Activated naive CD4-positive, alpha-beta T cell treated with anti-CD3 and anti-CD28 coated beads for 36 hours (primary cell): ENCODE results near the gene SYNPO2. TPM values are rescaled to one million over a fixed set of nuclear protein-coding genes. Genes with fewer than 3 reads are reported as not detected.
"Not testable (repeated sequence)": the region's sequence is repeated elsewhere in the genome, so short reads cannot be mapped to it uniquely, and the experiment has no call there.

Experiments used
- CTCF ChIA-PET: fragments of 350-600 bp; sonication (Branson Sonifier 250); formaldehyde crosslinking; loops from one replicate; lab custom pipeline; 2021; ENCODE audit warnings: antibody characterized with exemption; lab: Charles Lee
- DNase-seq: peaks from one replicate; pipeline ENCODE4 v3.0.0-alpha.2; 2020
- H3K27ac Mint-ChIP-seq: one replicate; pipeline ENCODE4 v1.8.0; 2021; ENCODE audit warnings: mild to moderate bottlenecking, mixed read lengths
- H3K27me3 Mint-ChIP-seq: one replicate; pipeline ENCODE4 v1.8.0; 2021; ENCODE audit warnings: low read depth, mixed read lengths
- H3K36me3 Mint-ChIP-seq: one replicate; pipeline ENCODE4 v1.8.0; 2021; ENCODE audit warnings: low read depth, mixed read lengths
- H3K4me1 Mint-ChIP-seq: one replicate; pipeline ENCODE4 v1.8.0; 2021; ENCODE audit warnings: low read depth, mixed read lengths
- H3K4me3 Mint-ChIP-seq: one replicate; pipeline ENCODE4 v1.8.0; 2021; ENCODE audit warnings: mild to moderate bottlenecking, moderate library complexity, mixed read lengths
- H3K9me3 Mint-ChIP-seq: one replicate; pipeline ENCODE4 v1.8.0; 2021; ENCODE audit warnings: mixed read lengths
- intact Hi-C: fragments of 100-400 bp; cut with micrococcal nuclease; formaldehyde crosslinking; loops from one replicate; pipeline ENCODE4 v1.15.1; 2023
- total RNA-seq, 2 experiments: library from RNA; stranded (reverse); gene quantifications; one replicate each; pipeline ENCODE4 v1.2.3, GENCODE V29; 2021

SYNPO2 gene
- total RNA-seq, 2 experiments from 2014 or later, result 0.14 TPM; not detected in 1

DNA sequence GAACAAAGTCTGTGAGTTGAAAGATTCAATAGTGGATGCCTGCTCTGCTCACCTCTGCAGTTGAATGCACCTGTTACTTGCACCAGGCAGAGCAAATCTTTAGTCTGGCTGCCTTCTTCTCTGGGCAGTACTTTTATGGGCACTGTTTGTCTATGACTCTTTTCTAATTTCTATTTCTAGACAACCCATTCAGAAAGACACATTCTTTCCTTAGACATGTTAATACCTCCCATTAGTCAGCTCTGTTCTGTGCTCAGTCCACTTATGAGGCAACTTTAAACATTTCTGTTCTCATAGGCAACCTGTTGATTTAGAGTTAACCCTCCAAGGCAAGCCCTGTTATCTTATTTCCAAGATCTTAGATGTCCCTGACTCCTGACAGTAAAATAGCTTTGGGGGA lies 108.9 kb downstream of the SYNPO2 start:
- no peaks in the 10 kb centered on the region for H3K27me3 Mint-ChIP-seq
- H3K4me3 Mint-ChIP-seq, result no peak overlapping the region
- H3K4me1 Mint-ChIP-seq, result no peaks in the 10 kb centered on the region
- CTCF ChIA-PET, result interaction anchor here (1.3 kb wide), 1 partner anchor 9 kb away, joined by 4 read pairs; no protein-coding TSS in a partner anchor
- H3K27ac Mint-ChIP-seq, result no peak overlapping the region
- no peak for DNase-seq
- H3K36me3 Mint-ChIP-seq, result no peaks in the 10 kb centered on the region
- no peaks in the 10 kb centered on the region for H3K9me3 Mint-ChIP-seq
- intact Hi-C loops, result no loop called here

- no peaks in the 10 kb centered on the region for H3K36me3 Mint-ChIP-seq
- H3K27me3 Mint-ChIP-seq, result peaks cover 2% of the 10 kb centered on the region
- H3K27ac Mint-ChIP-seq, result no peak overlapping the region
- CTCF ChIA-PET, result no interaction called here
- DNase-seq, result no peak
- no peaks in the 10 kb centered on the region for H3K4me1 Mint-ChIP-seq
- no peak overlapping the region for H3K4me3 Mint-ChIP-seq
- intact Hi-C loops, result no loop called here
- H3K9me3 Mint-ChIP-seq, result no peaks in the 10 kb centered on the region
Measured at GRCh38 chr4:118999919-119000318, 111.3 kb downstream of the SYNPO2 start.

DNA sequence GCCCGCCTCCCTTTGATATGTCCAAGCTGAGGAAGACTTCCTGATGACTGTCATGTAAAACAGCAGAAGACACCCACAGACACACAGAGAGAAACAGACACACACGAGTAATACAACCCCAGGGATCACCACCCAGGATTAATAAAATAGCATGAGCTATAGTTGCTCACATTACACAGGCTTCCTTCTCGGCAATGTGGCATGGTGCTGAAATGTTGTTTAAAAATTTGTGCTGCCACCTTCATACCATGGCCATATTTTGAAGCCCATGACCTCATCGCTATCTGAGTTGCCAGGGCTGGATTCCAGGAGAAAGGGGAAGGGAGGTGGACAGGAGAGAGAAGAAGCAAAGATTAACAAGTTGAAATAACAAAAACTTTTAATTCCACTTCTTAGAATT lies 111.7 kb downstream of the SYNPO2 start:
- intact Hi-C loops, result no loop called here
- DNase-seq, result no peak
- no peak overlapping the region for H3K27ac Mint-ChIP-seq
- H3K36me3 Mint-ChIP-seq, result no peaks in the 10 kb centered on the region
- no peaks in the 10 kb centered on the region for H3K4me1 Mint-ChIP-seq
- H3K27me3 Mint-ChIP-seq, result peaks cover 4% of the 10 kb centered on the region
- no peak overlapping the region for H3K4me3 Mint-ChIP-seq
- CTCF ChIA-PET, result no interaction called here
- H3K9me3 Mint-ChIP-seq, result no peaks in the 10 kb centered on the region

GRCh38 chr4:119002476-119002875 lies 113.8 kb downstream of the SYNPO2 start:
- no peaks in the 10 kb centered on the region for H3K36me3 Mint-ChIP-seq
- no peaks in the 10 kb centered on the region for H3K9me3 Mint-ChIP-seq
- no peaks in the 10 kb centered on the region for H3K4me1 Mint-ChIP-seq
- peaks cover 4% of the 10 kb centered on the region for H3K27me3 Mint-ChIP-seq
- no peak for DNase-seq
- no peak overlapping the region for H3K4me3 Mint-ChIP-seq
- CTCF ChIA-PET, result no interaction called here
- intact Hi-C loops, result no loop called here
- H3K27ac Mint-ChIP-seq, result no peak overlapping the region

DNA sequence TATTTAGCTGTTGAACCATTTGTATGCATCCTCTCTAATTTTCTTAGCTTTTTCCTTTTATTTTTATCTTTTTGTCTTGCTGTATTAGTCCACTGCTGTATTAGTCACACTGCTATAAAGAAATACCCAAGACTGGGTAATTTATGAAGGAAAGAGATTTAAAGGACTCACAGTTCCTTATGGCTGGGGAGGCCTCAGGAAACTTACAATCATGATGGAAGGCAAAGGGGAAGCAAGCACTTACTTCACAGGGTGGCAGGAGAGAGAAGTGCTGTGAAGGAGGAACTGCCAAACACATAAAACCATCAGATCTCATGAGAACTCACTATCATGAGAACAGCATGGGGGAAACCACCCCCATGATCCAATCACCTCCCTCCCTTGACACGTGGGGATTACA lies 114.3 kb downstream of the SYNPO2 start:
- H3K4me3 Mint-ChIP-seq, H3K9me3 Mint-ChIP-seq, DNase-seq, H3K27ac Mint-ChIP-seq, CTCF ChIA-PET, H3K4me1 Mint-ChIP-seq, intact Hi-C loops, H3K27me3 Mint-ChIP-seq, H3K36me3 Mint-ChIP-seq: not testable (repeated sequence)

GRCh38 chr4:119005928-119006460 lies 117.3 kb downstream of the SYNPO2 start:
- no peaks in the 10 kb centered on the region for H3K36me3 Mint-ChIP-seq
- DNase-seq, result no peak
- no peaks in the 10 kb centered on the region for H3K4me1 Mint-ChIP-seq
- CTCF ChIA-PET, result no interaction called here
- H3K4me3 Mint-ChIP-seq, result no peak overlapping the region
- peaks cover 4% of the 10 kb centered on the region for H3K27me3 Mint-ChIP-seq
- H3K9me3 Mint-ChIP-seq, result no peaks in the 10 kb centered on the region
- no peak overlapping the region for H3K27ac Mint-ChIP-seq
- intact Hi-C loops, result no loop called here

DNA sequence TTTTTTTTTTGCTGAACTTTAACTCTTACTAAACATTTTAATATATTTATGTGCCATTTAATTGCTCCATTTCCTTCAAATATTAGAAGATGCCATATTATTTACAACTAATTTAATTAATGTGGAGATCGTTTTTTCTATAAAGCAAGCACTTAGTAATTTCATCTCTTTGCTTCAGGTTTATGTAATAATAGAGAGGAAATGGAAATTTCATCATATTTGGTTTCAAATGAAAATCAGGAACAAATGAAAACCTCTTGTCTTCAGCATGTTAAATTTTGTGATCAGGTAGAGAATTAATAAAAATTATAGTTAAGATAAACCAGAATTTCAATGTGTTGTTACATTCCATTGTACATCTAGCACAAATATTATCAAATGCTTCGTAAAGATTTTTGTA lies 120.1 kb downstream of the SYNPO2 start:
- no peak for DNase-seq
- Mint-ChIP-seq H3K36me3 (no peaks in the 10 kb centered on the region), H3K4me3 (no peak overlapping the region), H3K27ac (no peak overlapping the region), H3K27me3 (peaks cover 2% of the 10 kb centered on the region), H3K4me1 (no peaks in the 10 kb centered on the region), H3K9me3 (no peaks in the 10 kb centered on the region)
- intact Hi-C loops, result no loop called here
- CTCF ChIA-PET, result interaction anchor here (1.2 kb wide), 1 partner anchor 27 kb away, joined by 3 read pairs; no protein-coding TSS in a partner anchor

DNA sequence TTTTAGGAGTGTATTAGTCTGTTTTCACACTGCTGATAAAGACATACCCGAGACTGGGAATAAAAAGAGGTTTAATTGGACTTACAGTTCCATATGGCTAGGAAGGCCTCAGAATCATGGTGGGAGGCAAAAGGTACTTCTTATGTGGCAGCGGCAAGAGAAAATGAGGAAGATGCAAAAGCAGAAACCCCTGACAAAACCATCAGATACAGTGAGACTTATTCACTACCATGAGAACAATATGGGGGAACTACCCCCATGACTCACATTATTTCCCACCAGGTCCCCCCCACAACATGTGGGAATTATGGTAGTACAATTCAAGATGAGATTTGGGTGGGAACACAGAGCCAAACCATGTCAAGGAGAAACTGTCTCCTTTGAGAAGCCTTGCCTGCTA lies 121.6 kb downstream of the SYNPO2 start:
- intact Hi-C loops, H3K27ac Mint-ChIP-seq, H3K4me3 Mint-ChIP-seq, DNase-seq, H3K4me1 Mint-ChIP-seq, H3K27me3 Mint-ChIP-seq, H3K9me3 Mint-ChIP-seq, H3K36me3 Mint-ChIP-seq: not testable (repeated sequence)
- CTCF ChIA-PET, result interaction anchor here (1.2 kb wide), 1 partner anchor 28 kb away, joined by 3 read pairs; no protein-coding TSS in a partner anchor

DNA sequence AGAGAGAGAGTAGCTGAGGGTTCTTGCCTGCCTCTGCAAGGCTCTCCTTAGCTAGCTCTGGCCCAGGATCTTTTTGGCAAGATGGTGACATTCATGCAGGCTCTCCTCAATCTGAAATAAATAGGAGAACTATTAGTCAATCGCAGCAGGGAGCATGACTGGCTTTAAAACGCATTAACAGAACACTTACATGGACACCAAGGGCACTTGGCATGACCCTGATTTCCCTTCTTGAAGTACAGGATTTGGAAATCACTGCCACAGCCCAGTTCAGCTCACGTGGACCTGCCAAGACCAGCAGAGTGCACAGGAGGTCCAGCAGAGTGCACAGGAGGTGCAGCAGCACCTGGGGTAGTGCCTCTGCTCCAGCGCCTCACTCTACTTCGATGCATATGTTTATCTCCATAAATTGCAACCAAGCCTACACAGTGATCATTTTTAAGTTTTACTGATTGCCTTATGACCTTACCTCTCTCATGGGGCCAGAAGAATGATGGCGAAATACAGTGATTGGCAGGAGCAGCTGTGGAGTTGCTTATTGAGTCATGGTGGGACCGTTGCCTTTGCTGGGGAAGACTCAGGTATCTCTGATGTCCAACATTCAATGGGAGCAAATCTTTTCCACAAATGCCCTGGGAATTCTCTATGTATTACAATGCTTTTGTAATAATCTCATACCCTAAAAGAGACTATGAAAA lies 122.4 kb downstream of the SYNPO2 start:
- H3K4me3 Mint-ChIP-seq, result no peak overlapping the region
- H3K27ac Mint-ChIP-seq, result no peak overlapping the region
- intact Hi-C loops, result no loop called here
- H3K27me3 Mint-ChIP-seq, result no peaks in the 10 kb centered on the region
- no peaks in the 10 kb centered on the region for H3K36me3 Mint-ChIP-seq
- no peak for DNase-seq
- H3K4me1 Mint-ChIP-seq, result no peaks in the 10 kb centered on the region
- CTCF ChIA-PET, result no interaction called here
- no peaks in the 10 kb centered on the region for H3K9me3 Mint-ChIP-seq

GRCh38 chr4:119011607-119011988 lies 122.9 kb downstream of the SYNPO2 start:
- no peak overlapping the region for H3K27ac Mint-ChIP-seq
- CTCF ChIA-PET, result no interaction called here
- no peak for DNase-seq
- H3K27me3 Mint-ChIP-seq, result no peaks in the 10 kb centered on the region
- H3K9me3 Mint-ChIP-seq, result no peaks in the 10 kb centered on the region
- intact Hi-C loops, result no loop called here
- no peak overlapping the region for H3K4me3 Mint-ChIP-seq
- H3K36me3 Mint-ChIP-seq, result no peaks in the 10 kb centered on the region
- no peaks in the 10 kb centered on the region for H3K4me1 Mint-ChIP-seq

GRCh38 chr4:119014658-119015057 lies 126.0 kb downstream of the SYNPO2 start:
- H3K4me1 Mint-ChIP-seq, result no peaks in the 10 kb centered on the region
- CTCF ChIA-PET, result interaction anchor here (0.8 kb wide), 1 partner anchor 48 kb away, joined by 3 read pairs; no protein-coding TSS in a partner anchor
- H3K9me3 Mint-ChIP-seq, result no peaks in the 10 kb centered on the region

GRCh38 chr4:119016636-119017035 lies 128.0 kb downstream of the SYNPO2 start:
- CTCF ChIA-PET, result interaction anchor here (1.3 kb wide), 1 partner anchor 35 kb away, joined by 4 read pairs; no protein-coding TSS in a partner anchor
- Mint-ChIP-seq H3K36me3 (no peaks in the 10 kb centered on the region), H3K27ac (no peak overlapping the region), H3K9me3 (no peaks in the 10 kb centered on the region), H3K27me3 (peaks cover 13% of the 10 kb centered on the region), H3K4me1 (no peaks in the 10 kb centered on the region), H3K4me3 (no peak overlapping the region)
- intact Hi-C loops, result no loop called here
- no peak for DNase-seq

More at GRCh38 chr4:119014658-119015057, 126.0 kb downstream of the SYNPO2 start:
- intact Hi-C loops, result no loop called here
- no peak overlapping the region for H3K4me3 Mint-ChIP-seq
- H3K27me3 Mint-ChIP-seq, result peaks cover 13% of the 10 kb centered on the region
- no peaks in the 10 kb centered on the region for H3K36me3 Mint-ChIP-seq
- no peak for DNase-seq
- no peak overlapping the region for H3K27ac Mint-ChIP-seq

GRCh38 chr4:119017636-119018035 lies 129.0 kb downstream of the SYNPO2 start:
- no peaks in the 10 kb centered on the region for H3K36me3 Mint-ChIP-seq
- intact Hi-C loops, result no loop called here
- H3K4me1 Mint-ChIP-seq, result no peaks in the 10 kb centered on the region
- CTCF ChIA-PET, result interaction anchor here (1.3 kb wide), 1 partner anchor 36 kb away, joined by 4 read pairs; no protein-coding TSS in a partner anchor
- DNase-seq, result no peak
- peaks cover 13% of the 10 kb centered on the region for H3K27me3 Mint-ChIP-seq
- no peak overlapping the region for H3K27ac Mint-ChIP-seq
- H3K9me3 Mint-ChIP-seq, result no peaks in the 10 kb centered on the region
- H3K4me3 Mint-ChIP-seq, result no peak overlapping the region
